Type B pancreatic cell (in vitro differentiated cells): ENCODE measurements around the gene SERBP1. TPM values are rescaled to one million over a fixed set of nuclear protein-coding genes. Genes with fewer than 3 reads are reported as not detected.
A peak's percentile ranks its signal among the peaks of the same experiment; 100 is the strongest.

Experiments used
- DNase-seq: peaks from one replicate; pipeline ENCODE4 v3.0.0; 2021; ENCODE audit warnings: mixed read lengths; ENCODE audit not compliant: unreplicated experiment; ENCODE audit errors: extremely low spot score
- H3K27ac Mint-ChIP-seq: 2 replicates; pipeline ENCODE4 v1.8.0; 2021; ENCODE audit warnings: mild to moderate bottlenecking, mixed read lengths
- H3K27me3 Mint-ChIP-seq: 2 replicates; pipeline ENCODE4 v1.8.0; 2021; ENCODE audit warnings: mixed read lengths
- H3K36me3 Mint-ChIP-seq: 2 replicates; pipeline ENCODE4 v1.8.0; 2021; ENCODE audit warnings: mixed read lengths
- H3K4me1 Mint-ChIP-seq: one replicate; pipeline ENCODE4 v1.8.0; 2021; ENCODE audit warnings: mixed read lengths; ENCODE audit not compliant: unreplicated experiment
- H3K4me3 Mint-ChIP-seq: 2 replicates; pipeline ENCODE4 v1.8.0; 2021; ENCODE audit warnings: mild to moderate bottlenecking, mixed read lengths
- H3K9me3 Mint-ChIP-seq: 2 replicates; pipeline ENCODE4 v1.8.0; 2021; ENCODE audit warnings: mixed read lengths
- total RNA-seq: library from RNA; stranded (reverse); gene quantifications from 2 replicates; pipeline ENCODE4 v1.2.1, GENCODE V29; 2021; ENCODE audit warnings: low replicate concordance
- TF ChIP-seq, protein P1 (sequence below): fragments of 200-600 bp; sonication (generic); conservative IDR thresholded peaks from 2 replicates; pipeline ENCODE4 v1.5.0; 2021; ENCODE audit warnings: antibody characterized with exemption, mild to moderate bottlenecking

The SERBP1 gene
- total RNA-seq, 1 donor from 2014 or later: 277 TPM

DNA sequence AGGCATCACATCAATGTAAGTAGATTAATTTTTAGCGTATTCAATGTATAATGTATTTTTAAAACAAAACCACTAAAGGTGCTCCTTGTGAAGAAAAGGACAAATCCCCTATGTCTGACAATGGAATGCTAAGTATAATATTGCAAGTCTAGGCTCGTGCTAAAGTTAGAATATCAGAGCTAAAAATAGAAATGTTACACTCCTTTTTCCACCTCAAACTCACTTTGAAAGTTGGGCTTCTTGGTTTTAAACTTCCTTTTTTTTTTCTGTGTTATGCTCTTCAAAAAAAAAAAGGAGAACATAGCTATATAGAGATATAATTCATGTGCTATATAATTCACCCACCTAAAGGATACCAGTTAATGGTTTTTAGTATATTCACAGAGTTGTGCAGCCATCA is 3.6 kb upstream of the SERBP1 start:
- H3K27ac Mint-ChIP-seq: no peak overlapping the region
- no peaks in the 10 kb centered on the region for H3K27me3 Mint-ChIP-seq

DNA sequence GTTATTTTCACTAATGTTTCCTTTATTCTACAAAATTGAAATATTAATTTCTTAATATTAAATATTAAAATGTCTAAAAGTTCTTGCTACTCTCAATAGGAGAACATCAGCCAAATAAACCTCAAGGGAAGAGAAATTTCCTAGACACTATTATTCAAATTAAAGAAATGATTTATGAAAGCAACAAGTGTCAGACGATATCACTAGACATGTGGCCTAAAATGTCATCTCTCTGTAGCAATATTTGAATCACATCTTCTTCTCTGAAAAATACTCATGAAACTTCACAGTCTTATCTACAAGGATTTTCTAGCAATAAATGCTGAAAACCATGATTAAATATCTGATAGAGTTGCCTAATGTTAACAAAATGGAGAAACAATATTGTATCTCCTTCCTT is 2.5 kb upstream of the SERBP1 start:
- no peak overlapping the region for H3K27ac Mint-ChIP-seq
- peaks cover 22% of the 10 kb centered on the region for H3K4me1 Mint-ChIP-seq
- DNase-seq: no peak
- no peaks in the 10 kb centered on the region for H3K27me3 Mint-ChIP-seq
- H3K36me3 Mint-ChIP-seq: peaks cover 8% of the 10 kb centered on the region
- TF ChIP-seq, protein P1, sequence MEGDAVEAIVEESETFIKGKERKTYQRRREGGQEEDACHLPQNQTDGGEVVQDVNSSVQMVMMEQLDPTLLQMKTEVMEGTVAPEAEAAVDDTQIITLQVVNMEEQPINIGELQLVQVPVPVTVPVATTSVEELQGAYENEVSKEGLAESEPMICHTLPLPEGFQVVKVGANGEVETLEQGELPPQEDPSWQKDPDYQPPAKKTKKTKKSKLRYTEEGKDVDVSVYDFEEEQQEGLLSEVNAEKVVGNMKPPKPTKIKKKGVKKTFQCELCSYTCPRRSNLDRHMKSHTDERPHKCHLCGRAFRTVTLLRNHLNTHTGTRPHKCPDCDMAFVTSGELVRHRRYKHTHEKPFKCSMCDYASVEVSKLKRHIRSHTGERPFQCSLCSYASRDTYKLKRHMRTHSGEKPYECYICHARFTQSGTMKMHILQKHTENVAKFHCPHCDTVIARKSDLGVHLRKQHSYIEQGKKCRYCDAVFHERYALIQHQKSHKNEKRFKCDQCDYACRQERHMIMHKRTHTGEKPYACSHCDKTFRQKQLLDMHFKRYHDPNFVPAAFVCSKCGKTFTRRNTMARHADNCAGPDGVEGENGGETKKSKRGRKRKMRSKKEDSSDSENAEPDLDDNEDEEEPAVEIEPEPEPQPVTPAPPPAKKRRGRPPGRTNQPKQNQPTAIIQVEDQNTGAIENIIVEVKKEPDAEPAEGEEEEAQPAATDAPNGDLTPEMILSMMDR: no peak
- H3K4me3 Mint-ChIP-seq: no peak overlapping the region
- no peaks in the 10 kb centered on the region for H3K9me3 Mint-ChIP-seq

More for the DNA sequence above, 3.6 kb upstream of the SERBP1 start:
- H3K4me3 Mint-ChIP-seq: no peak overlapping the region
- TF ChIP-seq, protein P1: no peak
- no peak for DNase-seq
- H3K9me3 Mint-ChIP-seq: no peaks in the 10 kb centered on the region
- peaks cover 7% of the 10 kb centered on the region for H3K36me3 Mint-ChIP-seq
- peaks cover 24% of the 10 kb centered on the region for H3K4me1 Mint-ChIP-seq

DNA sequence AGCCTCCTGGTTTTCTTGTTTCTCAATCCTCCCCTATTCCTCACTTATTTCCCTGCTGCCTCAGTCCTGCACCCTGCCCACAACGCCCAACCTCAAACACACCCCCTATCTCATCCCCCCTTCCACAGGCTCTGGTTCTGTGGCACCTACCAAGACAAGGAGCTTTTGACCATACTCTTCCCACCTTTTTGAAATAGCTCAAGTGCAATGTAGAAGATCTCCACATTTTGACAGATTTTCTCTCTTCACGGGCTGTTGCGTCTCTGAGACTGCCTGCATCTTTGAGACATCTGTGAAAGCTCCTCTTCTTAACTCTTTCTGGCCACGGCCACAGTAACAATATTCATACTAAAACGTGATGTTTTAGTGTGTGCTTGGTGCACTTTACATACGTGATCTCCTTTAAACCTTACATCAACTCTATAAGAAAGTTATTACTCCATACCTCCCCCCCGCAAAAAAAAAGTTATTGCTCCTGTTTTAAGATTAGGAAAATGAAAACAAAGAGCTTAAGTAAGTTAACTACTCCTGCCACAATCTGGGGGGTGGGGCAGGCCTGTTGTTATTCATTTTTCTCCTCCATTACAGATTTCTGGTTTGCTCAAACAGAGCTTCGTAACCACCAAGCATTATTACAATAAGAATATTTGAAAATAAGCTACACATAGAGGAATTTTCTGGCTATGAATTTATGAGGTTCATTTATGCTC is 1.8 kb upstream of the SERBP1 start:
- Mint-ChIP-seq H3K27ac (peak overlapping the region; percentile 86), H3K36me3 (peaks cover 8% of the 10 kb centered on the region), H3K4me1 (peaks cover 28% of the 10 kb centered on the region), H3K4me3 (peak overlapping the region; percentile 83), H3K27me3 (no peaks in the 10 kb centered on the region), H3K9me3 (no peaks in the 10 kb centered on the region)
- TF ChIP-seq, protein P1: no peak
- DNase-seq: no peak

DNA sequence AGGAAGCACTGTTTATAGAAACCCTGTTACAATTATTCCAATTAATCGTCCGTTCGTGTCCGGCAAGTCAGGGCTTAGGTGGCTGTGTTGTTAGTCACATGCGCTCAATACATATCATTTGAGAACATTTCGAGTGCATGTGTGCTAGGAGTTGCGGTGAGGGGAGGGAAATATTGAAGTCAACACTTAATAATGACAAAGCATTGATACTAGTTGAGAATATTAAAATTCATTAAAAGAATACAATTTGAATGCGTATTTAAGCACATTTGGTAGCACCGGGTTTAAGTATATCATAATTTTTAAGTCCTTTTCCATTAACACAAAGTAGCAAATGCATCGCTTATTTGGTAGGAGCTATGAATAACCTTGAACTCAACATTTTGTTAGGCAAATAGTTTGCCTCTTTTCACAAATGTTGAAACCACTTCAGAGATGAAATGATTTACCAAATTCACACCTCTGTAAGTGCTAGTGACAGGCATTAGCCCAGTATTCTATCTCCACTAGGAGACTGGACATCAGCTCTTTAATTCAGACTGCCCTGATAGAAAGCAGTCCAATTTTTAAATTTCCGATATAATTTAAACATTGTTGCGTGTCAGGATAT is 1.1 kb upstream of the SERBP1 start:
- no peaks in the 10 kb centered on the region for H3K27me3 Mint-ChIP-seq
- peak overlapping the region; percentile 95 for H3K4me3 Mint-ChIP-seq
- H3K9me3 Mint-ChIP-seq: no peaks in the 10 kb centered on the region
- peaks cover 31% of the 10 kb centered on the region for H3K4me1 Mint-ChIP-seq
- TF ChIP-seq, protein P1: no peak
- DNase-seq: no peak
- H3K36me3 Mint-ChIP-seq: peaks cover 8% of the 10 kb centered on the region
- H3K27ac Mint-ChIP-seq: peak overlapping the region; percentile 95

DNA sequence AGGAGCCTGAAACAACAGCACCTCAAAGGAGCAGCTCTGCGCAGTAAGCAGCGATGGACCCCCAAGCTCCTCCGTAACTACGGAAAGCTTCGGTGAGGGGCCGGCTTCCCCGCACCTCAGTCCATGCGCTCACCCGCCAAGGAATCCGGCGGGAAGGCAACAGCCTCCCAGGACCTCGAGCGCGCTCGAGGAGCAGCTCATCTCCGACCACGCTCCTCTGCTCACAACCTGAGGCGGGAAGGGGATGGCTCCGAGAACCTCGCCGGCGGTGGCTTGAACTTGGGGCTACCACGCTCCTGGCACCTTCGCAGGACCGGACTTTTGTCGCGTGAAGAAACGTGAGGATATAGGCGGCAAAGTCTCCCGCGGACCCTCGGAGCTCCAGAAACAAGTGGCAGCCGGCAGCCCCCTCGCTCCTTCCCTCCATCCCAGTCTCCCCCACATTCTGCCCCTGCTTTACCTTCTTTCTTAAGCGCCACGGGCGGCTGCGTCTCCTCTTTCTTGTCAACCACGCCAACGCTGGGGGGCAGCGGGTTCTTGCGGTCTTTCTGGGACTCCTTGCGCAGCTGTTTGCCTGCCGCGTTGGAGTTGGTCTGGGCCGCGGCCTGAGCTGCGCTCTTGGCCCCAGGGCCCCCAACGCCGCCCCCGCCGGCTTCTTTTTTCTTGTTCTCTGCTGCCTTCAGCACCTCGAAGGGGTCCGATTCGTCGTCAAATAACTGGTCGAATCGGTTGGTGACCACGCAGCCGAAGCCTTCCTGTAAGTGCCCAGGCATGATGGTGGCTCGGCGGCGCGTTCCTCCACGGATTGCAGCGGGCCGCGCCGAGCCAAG is 459 bp downstream of the SERBP1 start:
- Mint-ChIP-seq H3K9me3 (no peaks in the 10 kb centered on the region), H3K4me3 (peak overlapping the region; percentile 95), H3K27ac (peak overlapping the region; percentile 95), H3K36me3 (peaks cover 16% of the 10 kb centered on the region), H3K4me1 (peaks cover 32% of the 10 kb centered on the region), H3K27me3 (no peaks in the 10 kb centered on the region)
- TF ChIP-seq, protein P1: no peak
- DNase-seq: no peak
